ENCODE measurements around the gene SLC1A7.

Gene SLC1A7

DNA sequence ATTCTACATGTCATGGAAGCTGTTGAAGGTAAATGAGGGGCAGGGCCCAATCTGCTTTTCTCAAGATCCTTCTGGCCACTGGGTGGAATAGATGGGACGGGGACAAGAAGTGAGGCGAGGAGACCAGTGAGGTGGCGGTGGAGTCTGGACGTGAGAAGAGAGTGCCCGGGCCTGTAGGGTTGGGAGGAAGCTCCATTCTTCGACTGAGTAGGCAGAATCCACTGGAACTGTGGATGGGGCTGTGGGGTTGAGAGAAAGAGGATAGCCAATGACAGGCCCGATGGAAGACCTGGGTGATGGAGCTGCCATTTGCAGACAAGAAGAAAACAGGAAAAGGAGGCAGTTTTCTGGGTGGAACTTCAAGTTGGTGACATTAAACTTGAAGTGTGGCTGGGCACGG is 10.3 kb downstream of the SLC1A7 start:
- no peak for DNase-seq

DNA sequence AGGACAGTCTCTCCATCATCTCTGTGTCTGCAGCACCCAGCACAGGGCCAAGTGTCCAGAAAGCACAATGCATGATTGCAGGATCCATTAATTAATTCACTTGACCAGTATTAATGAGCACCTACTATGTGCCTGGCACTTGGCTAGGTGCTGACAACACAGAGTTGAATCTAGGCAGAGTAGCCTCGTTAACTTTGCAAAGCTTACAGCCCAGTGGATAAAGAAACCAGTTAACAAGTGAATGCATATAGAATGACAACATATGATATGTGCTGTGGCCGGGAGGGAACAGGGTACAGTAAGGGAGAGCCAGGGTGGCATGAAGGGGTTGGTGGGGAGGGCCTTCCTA is 10.9 kb downstream of the SLC1A7 start:
- no peak for DNase-seq

DNA sequence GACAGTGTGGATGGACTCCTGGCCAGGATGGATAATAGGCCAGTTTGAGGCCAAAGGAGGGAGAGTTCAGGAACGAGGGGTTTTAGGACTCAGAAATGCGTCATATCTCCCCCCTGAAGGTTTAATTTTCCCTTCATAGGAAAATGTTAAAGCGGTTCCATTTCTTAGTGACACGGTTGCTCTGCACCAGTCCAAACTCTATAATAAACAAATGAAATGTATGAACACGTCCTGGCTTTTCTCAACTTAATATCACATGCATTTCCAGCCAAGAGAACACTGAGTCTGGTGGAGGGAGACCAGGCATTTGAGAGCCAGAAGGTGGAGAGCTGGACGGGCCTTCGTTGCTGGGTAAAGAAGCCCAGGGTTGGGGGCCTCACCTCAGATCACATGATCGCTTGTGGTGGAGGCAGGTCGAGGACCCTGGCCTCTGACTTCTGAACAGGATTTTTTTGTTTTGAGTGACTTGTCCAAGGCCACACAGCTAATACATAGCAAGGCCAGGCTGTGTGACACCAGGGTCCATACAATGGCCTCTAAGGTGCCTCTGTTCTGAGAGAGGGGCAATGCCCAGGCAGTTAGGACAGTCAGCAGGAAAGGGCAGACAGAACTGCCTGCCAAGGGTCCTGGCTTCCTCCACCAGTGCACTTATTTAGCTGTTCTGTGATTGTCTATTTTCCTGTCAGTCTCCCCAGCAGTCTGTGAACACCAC is 11.4 kb downstream of the SLC1A7 start:
- DNase-seq: no peak

DNA sequence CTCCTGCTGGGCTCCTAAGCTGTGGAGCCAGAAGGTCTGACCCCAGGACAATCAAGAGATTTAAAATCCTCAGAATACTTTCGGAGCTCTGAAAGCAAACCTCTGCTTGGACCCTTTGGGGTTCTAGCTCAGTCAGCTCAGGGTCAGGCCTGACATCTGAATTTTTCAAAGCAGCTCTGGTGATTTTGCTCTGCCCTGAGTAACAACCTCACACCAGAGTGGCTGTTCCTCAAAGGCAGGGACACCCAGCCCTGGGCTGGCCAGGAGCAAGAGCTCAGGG is 11.9 kb downstream of the SLC1A7 start:
- no peak for DNase-seq

DNA sequence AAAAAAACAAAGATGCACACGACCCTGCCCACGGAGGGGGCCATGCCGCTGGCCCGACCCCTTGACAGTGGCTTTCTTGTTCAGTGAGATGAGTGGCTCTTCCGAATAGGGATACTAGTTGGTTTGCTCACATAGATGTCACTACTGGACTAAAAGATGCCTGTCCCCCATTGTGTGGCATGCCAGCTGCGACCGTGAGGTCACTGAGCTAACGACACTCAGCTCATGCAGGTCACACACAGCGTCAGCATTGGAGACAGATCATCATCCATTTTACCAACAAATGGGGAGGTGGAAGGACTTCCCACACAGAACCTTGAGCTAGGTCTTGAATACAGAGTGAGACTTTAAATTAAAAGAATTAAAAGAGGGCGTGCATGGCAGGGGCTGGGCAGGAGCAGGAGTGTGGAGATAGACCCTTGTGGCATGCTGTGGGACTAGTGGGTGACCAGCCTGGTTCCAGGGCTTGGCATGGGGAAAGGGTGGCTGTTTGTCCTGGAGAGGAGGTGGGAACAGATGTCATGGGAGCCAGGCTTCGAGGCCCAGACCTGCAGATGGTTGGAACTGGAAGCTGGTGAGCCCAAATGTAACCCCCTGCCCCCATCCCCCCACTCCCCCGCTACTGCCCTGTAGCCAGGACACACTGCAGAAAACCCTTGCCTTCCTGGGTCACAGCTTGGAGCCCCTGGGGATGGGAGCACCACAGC is 12.4 kb downstream of the SLC1A7 start:
- DNase-seq: no peak

DNA sequence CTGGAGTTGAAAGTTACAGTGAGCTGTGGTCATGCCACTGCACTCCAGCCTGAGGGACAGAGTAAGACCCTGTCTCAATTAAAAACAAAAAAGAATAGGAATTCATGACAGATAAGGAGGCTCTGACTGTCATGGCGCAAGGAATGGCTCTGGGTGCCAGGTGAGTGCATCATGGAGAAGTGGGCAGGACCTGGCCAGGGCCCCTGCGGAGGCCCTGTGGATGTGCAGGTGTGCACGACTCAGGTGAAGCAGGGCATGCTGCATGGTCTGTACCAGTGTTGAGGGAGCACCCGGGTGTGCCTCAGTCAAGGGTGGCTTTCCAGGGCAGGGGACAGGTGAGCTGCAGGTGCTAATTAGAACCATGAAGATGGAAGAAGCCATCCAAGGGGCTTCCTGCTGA is 14.0 kb downstream of the SLC1A7 start:
- no peak for DNase-seq

GRCh38 chr1:53127546-53127945 is 14.9 kb downstream of the SLC1A7 start:
- DNase-seq: peak; percentile 14 to 27

DNA sequence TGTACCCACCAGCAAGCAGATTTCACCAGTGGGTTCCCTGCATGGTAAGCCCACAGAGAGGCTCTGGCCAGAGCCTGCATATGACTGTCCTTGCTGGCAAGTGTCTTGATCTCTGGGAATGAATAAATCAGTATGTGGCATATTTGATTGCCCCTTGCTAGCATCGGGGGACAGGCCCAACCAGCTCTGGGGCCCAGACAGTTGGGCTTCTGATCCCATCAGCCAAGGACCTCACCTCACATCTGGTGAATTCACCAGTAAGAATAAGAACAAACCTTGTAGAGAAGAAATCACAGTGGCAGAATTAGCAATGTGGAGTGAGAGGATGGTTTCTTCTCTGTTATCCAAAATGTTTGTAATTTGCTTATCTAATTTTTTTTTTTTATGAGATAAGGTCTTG is 15.9 kb downstream of the SLC1A7 start:
- DNase-seq: no peak

DNA sequence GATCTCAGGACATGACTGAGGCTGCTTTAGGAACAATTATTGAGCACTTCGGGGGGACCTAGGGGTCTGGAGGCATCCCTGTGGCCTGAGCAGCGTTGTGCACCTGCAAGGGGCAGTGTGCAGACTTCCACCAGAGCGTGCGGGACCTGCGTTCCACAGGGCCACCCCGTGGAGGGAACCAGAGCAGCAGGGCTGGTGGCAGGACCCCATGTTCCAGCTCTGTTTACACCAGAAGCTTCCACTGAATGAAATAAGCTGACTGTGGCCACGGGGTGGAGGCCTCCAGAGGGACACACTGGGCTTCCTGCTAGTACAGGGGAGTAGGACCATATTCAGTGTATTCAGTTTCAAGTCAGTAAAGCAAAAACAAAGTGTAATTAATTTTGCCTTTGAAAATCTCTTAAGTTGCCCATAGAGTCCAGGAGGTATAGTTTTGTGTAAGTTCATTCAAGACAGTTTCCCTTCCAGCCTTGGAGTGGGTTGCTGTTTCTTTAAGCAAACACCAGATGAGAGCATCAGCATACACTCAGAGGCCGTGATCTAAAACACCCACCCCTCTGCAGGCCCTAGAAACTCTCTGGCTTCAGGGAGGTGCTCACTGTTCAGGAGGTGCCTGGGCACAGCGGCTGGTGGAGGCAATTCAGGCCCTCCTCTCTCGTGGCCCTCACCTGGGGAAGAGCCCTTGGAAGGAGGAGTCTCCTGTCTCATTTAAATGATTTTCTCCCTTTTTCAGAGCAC is 16.6 kb downstream of the SLC1A7 start:
- no peak for DNase-seq

GRCh38 chr1:53125122-53125521 is 17.3 kb downstream of the SLC1A7 start:
- no peak for DNase-seq

GRCh38 chr1:53123453-53124140 is 18.8 kb downstream of the SLC1A7 start:
- no peak for DNase-seq

DNA sequence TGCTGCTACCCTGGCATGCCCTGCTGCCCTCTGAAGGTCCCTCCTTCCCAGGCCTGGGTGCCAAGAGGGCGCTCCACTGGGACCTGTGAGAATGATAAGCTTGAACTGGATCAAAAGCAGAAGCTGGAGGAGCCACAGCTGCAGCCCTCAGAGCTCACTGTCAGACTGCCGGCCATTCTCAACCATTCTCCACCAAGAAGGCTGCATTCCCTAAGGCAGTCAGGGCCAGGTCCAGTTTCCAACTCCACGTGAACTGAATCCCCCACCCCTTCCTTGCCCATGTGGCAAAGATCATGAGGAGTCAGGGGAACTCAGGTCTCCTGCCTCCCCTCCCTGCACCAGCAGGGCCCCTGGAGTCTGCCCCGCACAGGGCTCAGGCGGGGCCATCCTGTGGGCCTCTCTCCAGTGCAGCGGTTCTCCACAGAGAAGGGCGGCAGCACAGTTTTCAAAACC is 19.5 kb downstream of the SLC1A7 start:
- DNase-seq: no peak

GRCh38 chr1:53122201-53122885 is 20.1 kb downstream of the SLC1A7 start:
- DNase-seq: no peak

GRCh38 chr1:53121319-53122172 is 20.9 kb downstream of the SLC1A7 start:
- DNase-seq: no peak

- no peak for DNase-seq
These were observed 21.8 kb downstream of the SLC1A7 start for GRCh38 chr1:53120659-53121058.

DNA sequence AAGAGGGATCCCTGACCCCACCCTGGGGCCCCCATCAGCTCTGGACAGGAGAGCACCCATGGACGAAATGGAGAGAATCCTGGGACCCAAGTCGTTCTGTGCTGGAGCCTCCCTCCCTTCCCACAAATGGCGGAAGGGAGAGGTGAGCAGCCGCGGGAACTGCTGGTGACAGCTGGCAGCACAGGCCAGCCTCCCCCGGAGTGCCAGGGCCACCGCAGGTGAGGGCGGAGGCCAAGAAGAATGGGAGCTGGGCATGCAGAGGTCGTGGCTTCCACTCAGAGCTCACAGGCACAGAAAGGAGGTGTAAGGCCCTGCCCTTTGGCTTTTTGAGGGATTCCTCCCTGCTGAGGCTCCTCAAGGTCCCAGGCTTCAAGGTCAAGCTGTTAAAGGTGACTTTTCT is 24.6 kb downstream of the SLC1A7 start:
- DNase-seq: no peak

GRCh38 chr1:53116933-53117600 is 25.4 kb downstream of the SLC1A7 start:
- no peak for DNase-seq

GRCh38 chr1:53116307-53116810 is 26.1 kb downstream of the SLC1A7 start:
- DNase-seq: no peak

DNA sequence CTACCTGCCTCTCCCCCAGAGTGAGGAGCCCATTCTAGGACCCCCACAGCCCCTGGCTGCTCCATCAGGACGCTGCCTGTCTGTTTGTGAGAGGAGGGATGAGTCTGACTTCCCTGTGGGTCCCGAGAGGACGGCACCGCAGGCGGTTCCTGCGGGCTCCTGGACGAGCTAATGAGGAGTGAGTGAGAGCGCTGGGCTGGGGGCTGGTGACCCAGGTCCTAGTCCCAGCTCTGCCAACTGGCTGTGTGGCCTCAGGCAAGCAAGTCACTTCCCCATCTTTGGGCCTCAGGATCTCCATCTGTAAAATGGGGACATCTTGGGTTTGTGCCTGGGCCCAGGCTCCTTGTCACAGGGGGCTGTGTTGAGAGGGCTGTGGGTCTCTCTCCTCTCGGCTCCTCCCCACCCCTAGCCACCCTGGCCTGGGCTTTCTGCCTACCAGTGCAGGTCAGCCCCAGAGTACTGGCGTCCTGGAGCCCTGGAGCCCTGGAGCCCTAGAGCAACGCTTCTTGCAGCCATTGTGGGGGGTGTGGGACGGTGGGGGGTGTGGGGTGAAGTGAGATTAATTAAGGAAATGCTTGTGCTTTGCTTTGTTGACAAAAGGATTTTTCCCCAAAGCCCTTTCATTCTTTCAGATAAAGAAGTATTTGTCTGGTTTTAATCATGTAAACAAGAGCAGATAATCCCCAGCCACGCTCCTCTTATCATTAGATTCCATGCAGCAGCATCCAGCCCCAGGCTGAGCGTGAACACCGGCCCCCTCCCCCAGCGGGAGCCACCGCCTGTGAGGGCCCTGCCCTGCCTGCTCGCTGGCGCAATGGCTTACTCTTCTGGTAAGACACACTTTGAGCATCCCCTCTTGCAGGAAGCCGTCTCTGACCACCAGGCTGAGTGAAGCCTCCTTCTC is 26.8 kb downstream of the SLC1A7 start:
- no peak for DNase-seq
